SK-N-SH (cell line): ENCODE data around the gene WFIKKN1. TPM values are rescaled to one million over a fixed set of nuclear protein-coding genes. Genes with fewer than 3 reads are reported as not detected.

ENCODE experiments used
- CTCF ChIA-PET: fragments of 300-600, 350-600 bp; formaldehyde crosslinking; extraction: SDS; loops from one replicate; lab custom pipeline; 2021; lab: Yijun Ruan, JAX
- POLR2A ChIA-PET: fragments of 350-600 bp; sonication (Branson Sonifier 250); formaldehyde crosslinking; extraction: SDS; loops from one replicate; lab custom pipeline; 2020; ENCODE audit warnings: antibody characterized with exemption, inconsistent platforms; lab: Yijun Ruan, JAX
- DNase-seq: peaks from one replicate; pipeline ENCODE4 v3.0.0; 2012
- H2AFZ ChIP-seq: fragments of 200-600 bp; sonication (generic); 2 replicates; pipeline ENCODE4 v1.8.1; 2016; ENCODE audit warnings: antibody characterized with exemption, mild to moderate bottlenecking, low read depth
- H3F3A ChIP-seq: fragments of 200-600 bp; sonication (generic); replicated peaks from 2 replicates; pipeline ENCODE3; 2016; ENCODE audit warnings: antibody characterized with exemption, mild to moderate bottlenecking; ENCODE audit not compliant: insufficient read depth
- H3K27ac ChIP-seq, 2 experiments: fragments of 200-500 bp in 1 of 2; fragments of 200-600 bp in 1 of 2; sonication (Bioruptor generic) in 1 of 2; sonication (generic), shearing (Covaris generic) in 1 of 2; 2 replicates each; pipeline versions ENCODE4 v1.5.1 to v1.6.1; 2014 to 2016; ENCODE audit warnings: low read depth in 2 of 2, inconsistent platforms in 1 of 2, low read length in 1 of 2, mild to moderate bottlenecking in 1 of 2, mixed read lengths in 1 of 2
- H3K27me3 ChIP-seq: fragments of 200-600 bp; sonication (generic), shearing (Covaris generic); 2 replicates; pipeline ENCODE4 v1.6.1; 2016; ENCODE audit warnings: mixed run types; ENCODE audit not compliant: insufficient read depth
- H3K36me3 ChIP-seq, 2 experiments: fragments of 200-500 bp in 1 of 2; fragments of 200-600 bp in 1 of 2; sonication (Bioruptor generic) in 1 of 2; sonication (generic) in 1 of 2; replicated peaks in 1 of 2; 2 replicates each; pipeline versions ENCODE3 to v1.5.1; 2014 to 2016; ENCODE audit warnings: low read length in 1 of 2, mild to moderate bottlenecking in 1 of 2; ENCODE audit not compliant: insufficient read depth in 2 of 2, control insufficient read depth in 1 of 2
- H3K4me1 ChIP-seq, 2 experiments: fragments of 200-500 bp in 1 of 2; fragments of 200-600 bp in 1 of 2; sonication (Bioruptor generic) in 1 of 2; sonication (generic), shearing (Covaris generic) in 1 of 2; 2 replicates each; pipeline versions ENCODE4 v1.5.1 to v1.6.1; 2014 to 2016; ENCODE audit warnings: low read depth in 1 of 2, low read length in 1 of 2, mixed run types in 1 of 2; ENCODE audit not compliant: insufficient read depth in 2 of 2, control insufficient read depth in 1 of 2
- H3K4me2 ChIP-seq: fragments of 200-600 bp; sonication (generic), shearing (Covaris generic); 2 replicates; pipeline ENCODE4 v1.6.1; 2017; ENCODE audit warnings: mixed run types
- H3K4me3 ChIP-seq, 2 experiments: fragments of 200-500 bp in 1 of 2; fragments of 200-600 bp in 1 of 2; sonication (Bioruptor generic) in 1 of 2; sonication (generic), shearing (Covaris generic) in 1 of 2; 2 replicates each; pipeline versions ENCODE4 v1.5.1 to v1.8.1; 2014 to 2016; ENCODE audit warnings: low read depth in 2 of 2, inconsistent platforms in 1 of 2, low read length in 1 of 2, mild to moderate bottlenecking in 1 of 2, mixed read lengths in 1 of 2, moderate library complexity in 1 of 2
- H3K79me2 ChIP-seq: fragments of 200-600 bp; sonication (generic); 2 replicates; pipeline ENCODE4 v1.8.1; 2017; ENCODE audit warnings: mild to moderate bottlenecking; ENCODE audit not compliant: insufficient read depth
- H3K9ac ChIP-seq: fragments of 200-600 bp; sonication (generic); 2 replicates; pipeline ENCODE4 v1.6.1; 2017; ENCODE audit warnings: mixed run types
- H3K9me2 ChIP-seq: fragments of 200-600 bp; sonication (generic); 2 replicates; pipeline ENCODE4 v1.6.1; 2017; ENCODE audit warnings: mixed run types
- H3K9me3 ChIP-seq: fragments of 200-600 bp; sonication (generic); 2 replicates; pipeline ENCODE4 v1.6.1; 2017; ENCODE audit warnings: mixed run types, mild to moderate bottlenecking, moderate library complexity
- H4K20me1 ChIP-seq: fragments of 200-600 bp; sonication (generic); 2 replicates; pipeline ENCODE4 v1.6.1; 2017; ENCODE audit warnings: mild to moderate bottlenecking, mixed run types; ENCODE audit not compliant: insufficient read depth
- CHD2 ChIP-seq: fragments of 150-350 bp; IDR thresholded peaks from 2 replicates; pipeline ENCODE4 v1.6.1; 2018; ENCODE audit warnings: low read length; ENCODE audit not compliant: partially characterized antibody
- FOXJ3 ChIP-seq: sonication (generic); formaldehyde crosslinking; IDR thresholded peaks from 2 replicates; pipeline ENCODE4 v1.5.1; 2020; ENCODE audit warnings: mild to moderate bottlenecking, missing genetic modification reagents
- FOXM1 ChIP-seq: IDR thresholded peaks from 2 replicates; pipeline ENCODE4 v1.4.0; 2012; ENCODE audit warnings: low read depth, mild to moderate bottlenecking
- JUND ChIP-seq: IDR thresholded peaks from 2 replicates; pipeline ENCODE4 v1.4.0; 2012
- MEF2A ChIP-seq: IDR thresholded peaks from 2 replicates; pipeline ENCODE4 v1.4.0; 2012; ENCODE audit warnings: low read depth, borderline replicate concordance
- NFIC ChIP-seq: IDR thresholded peaks from 2 replicates; pipeline ENCODE4 v1.4.0; 2012; ENCODE audit warnings: borderline replicate concordance
- POLR2AphosphoS5 ChIP-seq: IDR thresholded peaks from 2 replicates; pipeline ENCODE4 v1.6.1; 2012; ENCODE audit warnings: low read depth, low read length
- RFX5 ChIP-seq: IDR thresholded peaks from 2 replicates; pipeline ENCODE4 v1.6.1; 2012; ENCODE audit warnings: mild to moderate bottlenecking, improper control_type of control experiment, low read length
- SIN3A ChIP-seq: IDR thresholded peaks from 2 replicates; pipeline ENCODE4 v1.6.1; 2012; ENCODE audit warnings: low read depth, mild to moderate bottlenecking, low read length, moderate library complexity, borderline replicate concordance
- TAF1 ChIP-seq: IDR thresholded peaks from 2 replicates; pipeline ENCODE4 v1.6.1; 2012; ENCODE audit warnings: low read depth, mild to moderate bottlenecking, low read length, moderate library complexity, borderline replicate concordance
- TCF12 ChIP-seq: IDR thresholded peaks from 2 replicates; pipeline ENCODE4 v1.4.0; 2012
- WGBS: methylation state at CpG from one replicate; pipeline ENCODE4 v1.1.6; 2017; ENCODE audit warnings: low lambda C conversion rate; 5-methylcytosine and 5-hydroxymethylcytosine counted together
- polyA plus RNA-seq, 3 experiments: library from polyadenylated mRNA; depleted of rRNA; stranded (reverse); fragments of >200 nt; gene quantifications; 2 replicates each; pipeline ENCODE4 v1.2.3, GENCODE V29; 2012
- TF ChIP-seq, protein P1 (sequence below): IDR thresholded peaks from 2 replicates; pipeline ENCODE4 v1.6.1; 2012; ENCODE audit warnings: mild to moderate bottlenecking, low read depth, low read length, moderate library complexity
- TF ChIP-seq, protein P2 (sequence below): IDR thresholded peaks from 2 replicates; pipeline ENCODE4 v1.4.0; 2012; ENCODE audit warnings: low read depth, borderline replicate concordance
- TF ChIP-seq, protein P3 (sequence below): fragments of 200-600 bp; sonication (generic); IDR thresholded peaks from 2 replicates; pipeline ENCODE4 v1.6.1; 2017; ENCODE audit warnings: antibody characterized with exemption, mild to moderate bottlenecking, moderate library complexity

Gene WFIKKN1
- polyA plus RNA-seq, 1 of the 3 experiments (the other 2 are of a cell fraction) = 0.16 TPM

DNA sequence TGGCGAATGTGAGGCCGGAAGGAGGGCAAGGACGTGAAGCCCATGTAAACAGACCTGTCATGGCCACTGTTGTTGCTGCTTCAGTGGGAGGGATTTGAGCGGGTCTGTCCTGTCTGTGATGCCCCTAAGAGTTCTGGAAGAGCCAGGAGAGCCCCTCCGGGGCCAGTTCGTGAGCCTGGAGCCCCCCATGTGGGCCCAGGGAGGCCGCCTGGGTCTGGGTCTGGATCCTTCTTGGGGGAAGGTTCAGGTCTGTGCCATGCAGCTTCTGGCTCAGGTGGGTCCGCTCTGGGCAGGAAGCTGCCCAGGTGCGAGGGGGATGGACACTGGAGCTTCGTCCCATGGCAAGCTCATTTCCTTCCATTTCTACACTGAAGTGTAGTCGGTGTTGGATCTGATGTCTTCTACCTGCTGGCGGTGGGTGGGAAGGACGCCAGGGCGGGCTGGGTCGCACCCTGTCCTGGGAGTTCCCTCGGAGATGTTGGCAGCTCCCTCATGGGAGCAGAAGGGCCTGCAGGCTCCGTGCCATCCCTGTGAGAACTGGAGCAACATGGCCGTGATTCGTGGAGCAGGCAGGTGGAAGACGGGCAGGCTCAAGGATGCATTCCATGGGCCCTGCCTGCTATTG lies 11.2 kb upstream of the WFIKKN1 start:
- no peaks in the 10 kb centered on the region for H3K27me3 ChIP-seq
- no peaks in the 10 kb centered on the region for H3K9me2 ChIP-seq
- peaks cover 4% of the 10 kb centered on the region for H3F3A ChIP-seq
- 95% methylated on average over 14 of the region's 20 CpGs for WGBS
- H3K27ac ChIP-seq = no peak overlapping the region
- H3K9me3 ChIP-seq = no peaks in the 10 kb centered on the region
- no peak overlapping the region for H2AFZ ChIP-seq
- H3K4me1 ChIP-seq = peaks cover 0 to 11% of the 10 kb centered on the region in 2 experiments; a peak in 1 of 4 replicates
- TF ChIP-seq TCF12 (no peak), SIN3A (no peak), RFX5 (no peak), TAF1 (no peak), NFIC (no peak), MEF2A (no peak), POLR2AphosphoS5 (no peak), JUND (no peak), FOXJ3 (CRISPR knock-in tag) (no peak), CHD2 (no peak), FOXM1 (no peak)
- TF ChIP-seq, protein P1, sequence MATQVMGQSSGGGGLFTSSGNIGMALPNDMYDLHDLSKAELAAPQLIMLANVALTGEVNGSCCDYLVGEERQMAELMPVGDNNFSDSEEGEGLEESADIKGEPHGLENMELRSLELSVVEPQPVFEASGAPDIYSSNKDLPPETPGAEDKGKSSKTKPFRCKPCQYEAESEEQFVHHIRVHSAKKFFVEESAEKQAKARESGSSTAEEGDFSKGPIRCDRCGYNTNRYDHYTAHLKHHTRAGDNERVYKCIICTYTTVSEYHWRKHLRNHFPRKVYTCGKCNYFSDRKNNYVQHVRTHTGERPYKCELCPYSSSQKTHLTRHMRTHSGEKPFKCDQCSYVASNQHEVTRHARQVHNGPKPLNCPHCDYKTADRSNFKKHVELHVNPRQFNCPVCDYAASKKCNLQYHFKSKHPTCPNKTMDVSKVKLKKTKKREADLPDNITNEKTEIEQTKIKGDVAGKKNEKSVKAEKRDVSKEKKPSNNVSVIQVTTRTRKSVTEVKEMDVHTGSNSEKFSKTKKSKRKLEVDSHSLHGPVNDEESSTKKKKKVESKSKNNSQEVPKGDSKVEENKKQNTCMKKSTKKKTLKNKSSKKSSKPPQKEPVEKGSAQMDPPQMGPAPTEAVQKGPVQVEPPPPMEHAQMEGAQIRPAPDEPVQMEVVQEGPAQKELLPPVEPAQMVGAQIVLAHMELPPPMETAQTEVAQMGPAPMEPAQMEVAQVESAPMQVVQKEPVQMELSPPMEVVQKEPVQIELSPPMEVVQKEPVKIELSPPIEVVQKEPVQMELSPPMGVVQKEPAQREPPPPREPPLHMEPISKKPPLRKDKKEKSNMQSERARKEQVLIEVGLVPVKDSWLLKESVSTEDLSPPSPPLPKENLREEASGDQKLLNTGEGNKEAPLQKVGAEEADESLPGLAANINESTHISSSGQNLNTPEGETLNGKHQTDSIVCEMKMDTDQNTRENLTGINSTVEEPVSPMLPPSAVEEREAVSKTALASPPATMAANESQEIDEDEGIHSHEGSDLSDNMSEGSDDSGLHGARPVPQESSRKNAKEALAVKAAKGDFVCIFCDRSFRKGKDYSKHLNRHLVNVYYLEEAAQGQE = no peak
- TF ChIP-seq, protein P2, sequence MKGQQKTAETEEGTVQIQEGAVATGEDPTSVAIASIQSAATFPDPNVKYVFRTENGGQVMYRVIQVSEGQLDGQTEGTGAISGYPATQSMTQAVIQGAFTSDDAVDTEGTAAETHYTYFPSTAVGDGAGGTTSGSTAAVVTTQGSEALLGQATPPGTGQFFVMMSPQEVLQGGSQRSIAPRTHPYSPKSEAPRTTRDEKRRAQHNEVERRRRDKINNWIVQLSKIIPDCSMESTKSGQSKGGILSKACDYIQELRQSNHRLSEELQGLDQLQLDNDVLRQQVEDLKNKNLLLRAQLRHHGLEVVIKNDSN = no peak
- TF ChIP-seq, protein P3, sequence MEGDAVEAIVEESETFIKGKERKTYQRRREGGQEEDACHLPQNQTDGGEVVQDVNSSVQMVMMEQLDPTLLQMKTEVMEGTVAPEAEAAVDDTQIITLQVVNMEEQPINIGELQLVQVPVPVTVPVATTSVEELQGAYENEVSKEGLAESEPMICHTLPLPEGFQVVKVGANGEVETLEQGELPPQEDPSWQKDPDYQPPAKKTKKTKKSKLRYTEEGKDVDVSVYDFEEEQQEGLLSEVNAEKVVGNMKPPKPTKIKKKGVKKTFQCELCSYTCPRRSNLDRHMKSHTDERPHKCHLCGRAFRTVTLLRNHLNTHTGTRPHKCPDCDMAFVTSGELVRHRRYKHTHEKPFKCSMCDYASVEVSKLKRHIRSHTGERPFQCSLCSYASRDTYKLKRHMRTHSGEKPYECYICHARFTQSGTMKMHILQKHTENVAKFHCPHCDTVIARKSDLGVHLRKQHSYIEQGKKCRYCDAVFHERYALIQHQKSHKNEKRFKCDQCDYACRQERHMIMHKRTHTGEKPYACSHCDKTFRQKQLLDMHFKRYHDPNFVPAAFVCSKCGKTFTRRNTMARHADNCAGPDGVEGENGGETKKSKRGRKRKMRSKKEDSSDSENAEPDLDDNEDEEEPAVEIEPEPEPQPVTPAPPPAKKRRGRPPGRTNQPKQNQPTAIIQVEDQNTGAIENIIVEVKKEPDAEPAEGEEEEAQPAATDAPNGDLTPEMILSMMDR = no peak
- DNase-seq = no peak
- H4K20me1 ChIP-seq = peaks cover 10% of the 10 kb centered on the region; the same call in 1 of the 2 replicates
- H3K79me2 ChIP-seq = peaks cover 9% of the 10 kb centered on the region; the same call in 1 of the 2 replicates
- H3K36me3 ChIP-seq = no peaks in the 10 kb centered on the region
- ChIA-PET CTCF (interaction anchor here (1.1 kb wide), 1 partner anchor 29 kb away, joined by 3 read pairs; no protein-coding TSS in a partner anchor), POLR2A (interaction anchor here (0.6 kb wide), 1 partner anchor 87 kb away, joined by 4 read pairs; no protein-coding TSS in a partner anchor)
- no peak overlapping the region for H3K4me3 ChIP-seq
- H3K9ac ChIP-seq = no peak overlapping the region
- H3K4me2 ChIP-seq = no peak overlapping the region
